HuH-7.5 (cell line): ENCODE measurements around the gene C13orf46.

ENCODE experiments used
- DNase-seq: peaks from one replicate; pipeline ENCODE4 v3.0.0; 2011; ENCODE audit warnings: low spot score

Gene C13orf46

GRCh38 chr13:113905942-113906341, 67.9 kb downstream of the C13orf46 start:
- no peak for DNase-seq

- no peak for DNase-seq
Observed at GRCh38 chr13:113905018-113905417, 68.9 kb downstream of the C13orf46 start.

DNA sequence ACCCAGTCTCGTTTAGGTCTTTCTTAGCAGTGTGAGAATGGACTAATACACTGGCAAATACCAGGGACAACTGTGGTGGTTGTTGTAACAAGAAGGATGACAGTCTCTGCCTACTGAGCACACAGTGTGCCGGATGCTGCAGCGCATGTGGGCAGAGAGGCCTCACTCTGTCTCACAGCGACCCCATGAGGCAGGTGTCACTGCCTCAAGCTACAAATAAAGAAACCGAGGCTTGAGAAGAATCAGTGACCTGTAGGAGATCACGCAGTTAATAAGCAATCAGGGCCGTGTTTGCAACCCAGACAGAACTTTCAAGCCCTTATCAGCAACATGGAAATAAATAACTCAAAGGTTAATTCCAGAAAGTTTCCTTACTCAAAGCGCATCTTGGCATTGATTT, 69.5 kb downstream of the C13orf46 start:
- no peak for DNase-seq

- no peak for DNase-seq
Observed at GRCh38 chr13:113903912-113904311, 70.0 kb downstream of the C13orf46 start.
